Testis (tissue), 3 donors: ENCODE measurements around the gene OGFOD1. TPM values are rescaled to one million over a fixed set of nuclear protein-coding genes. Genes with fewer than 3 reads are reported as not detected.

Experiments
- DNase-seq: peaks from one replicate; pipeline ENCODE4 v3.0.0-alpha.2; 2019
- H3K27ac ChIP-seq, 2 donors: fragments of 200-600 bp; sonication (generic); one replicate each; pipeline ENCODE4 v1.5.1; 2019
- H3K27me3 ChIP-seq: fragments of 200-600 bp; sonication (generic); one replicate; pipeline ENCODE4 v1.5.1; 2019
- H3K36me3 ChIP-seq: fragments of 200-600 bp; sonication (generic); one replicate; pipeline ENCODE4 v1.5.1; 2017; ENCODE audit warnings: low read depth; ENCODE audit errors: missing control alignments
- H3K4me1 ChIP-seq: fragments of 200-600 bp; sonication (generic); one replicate; pipeline ENCODE4 v1.5.1; 2019
- H3K4me3 ChIP-seq, 2 donors: fragments of 200-600 bp; sonication (generic); one replicate each; pipeline ENCODE4 v1.5.1; 2017 to 2019
- H3K9me3 ChIP-seq: fragments of 200-600 bp; sonication (generic); one replicate; pipeline ENCODE4 v1.5.1; 2017
- CTCF ChIP-seq, 3 experiments: fragments of 450-650 bp in 2 of 3; fragments of 200-600 bp in 1 of 3; sonication (generic) in 1 of 3; IDR thresholded peaks; one replicate each; pipeline ENCODE4 v1.5.1; 2016 to 2019; ENCODE audit warnings: antibody characterized with exemption in 3 of 3, mild to moderate bottlenecking in 2 of 3, moderate library complexity in 1 of 3
- POLR2A ChIP-seq: fragments of 450-650 bp; IDR thresholded peaks from one replicate; pipeline ENCODE4 v1.6.1; 2017; ENCODE audit warnings: antibody characterized with exemption, mild to moderate bottlenecking, moderate library complexity
- WGBS, 2 donors: methylation state at CpG; one replicate each; pipeline ENCODE4 v1.1.5; 2018; 5-methylcytosine and 5-hydroxymethylcytosine counted together
- intact Hi-C: fragments of 100-400 bp; cut with DNase I; formaldehyde crosslinking; loops from one replicate; pipeline ENCODE4 v1.15.1; 2023; ENCODE audit warnings: low total_unique reads
- polyA plus RNA-seq: library from polyadenylated mRNA; stranded (reverse); fragments of 350-450 nt; fragmentation: Illumina TruSeq; extraction: RNeasy Lipid Tissue Mini Kit (QIAGEN cat#74804); gene quantifications from one replicate; pipeline ENCODE4 v1.2.3, GENCODE V29; 2014; ENCODE audit warnings: low read depth, low replicate concordance; ENCODE audit not compliant: insufficient read depth
- total RNA-seq, 2 donors: library from RNA; depleted of rRNA; stranded (reverse); fragments of >200 nt; gene quantifications; one replicate each; pipeline ENCODE4 v1.2.3, GENCODE V29; 2016

OGFOD1 gene
- total and polyA plus RNA-seq, 3 donors from 2014 or later: 26.7 to 38.2 (median 34.5) TPM

GRCh38 chr16:56451753-56452689, 667 bp downstream of the OGFOD1 start:
- Histone ChIP-seq H3K27me3 (no peaks in the 10 kb centered on the region), H3K36me3 (no peaks in the 10 kb centered on the region), H3K4me3 (peak overlapping the region; percentile 77 to 98), H3K4me1 (peaks cover 20% of the 10 kb centered on the region), H3K9me3 (no peaks in the 10 kb centered on the region), H3K27ac (peak overlapping the region; percentile 63 to 76)
- TF ChIP-seq POLR2A (no peak), CTCF (IDR thresholded peaks at IDR 0.05) (no peak)
- DNase-seq: peak; percentile 21
- WGBS, 2 donors: 4 to 8% methylated on average over 25 to 31 of the region's 31 CpGs
- intact Hi-C loops: no loop called here

GRCh38 chr16:56457927-56458470, 6.6 kb downstream of the OGFOD1 start:
- Histone ChIP-seq H3K4me3 (no peak overlapping the region), H3K27ac (no peak overlapping the region), H3K27me3 (no peaks in the 10 kb centered on the region), H3K36me3 (no peaks in the 10 kb centered on the region), H3K9me3 (no peaks in the 10 kb centered on the region), H3K4me1 (no peaks in the 10 kb centered on the region)
- 92 to 93% methylated on average over 6 of the region's 6 CpGs for WGBS, 2 donors
- no peak for DNase-seq
- TF ChIP-seq POLR2A (no peak), CTCF (IDR thresholded peaks at IDR 0.05) (no peak)
- intact Hi-C loops: no loop called here

GRCh38 chr16:56460101-56460500, 8.7 kb downstream of the OGFOD1 start:
- intact Hi-C loops: no loop called here
- H3K27ac ChIP-seq: no peak overlapping the region
- TF ChIP-seq POLR2A: no peak
- TF ChIP-seq CTCF (IDR thresholded peaks at IDR 0.05): no peak

GRCh38 chr16:56462064-56462796, 10.9 kb downstream of the OGFOD1 start:
- TF ChIP-seq POLR2A: no peak
- no peak for TF ChIP-seq CTCF (IDR thresholded peaks at IDR 0.05)
- Histone ChIP-seq H3K27ac (no peak overlapping the region), H3K4me1 (no peaks in the 10 kb centered on the region), H3K27me3 (no peaks in the 10 kb centered on the region), H3K9me3 (no peaks in the 10 kb centered on the region), H3K4me3 (no peak overlapping the region), H3K36me3 (no peaks in the 10 kb centered on the region)
- DNase-seq: no peak
- 69 to 74% methylated on average over 3 of the region's 3 CpGs for WGBS, 2 donors
- intact Hi-C loops: no loop called here

More at GRCh38 chr16:56460101-56460500, 8.7 kb downstream of the OGFOD1 start:
- Histone ChIP-seq H3K9me3 (no peaks in the 10 kb centered on the region), H3K4me1 (no peaks in the 10 kb centered on the region), H3K27me3 (no peaks in the 10 kb centered on the region), H3K4me3 (no peak overlapping the region), H3K36me3 (no peaks in the 10 kb centered on the region)
- no peak for DNase-seq
- WGBS, 2 donors: 74 to 79% methylated on average over 2 of the region's 2 CpGs
